ENCODE results near the gene ALDH5A1.

GRCh38 chr6:24583463-24584381 is 89.0 kb downstream of the ALDH5A1 start:
- TF ChIP-seq SMARCE1 (IDR thresholded peaks at IDR 0.05; ENCODE audit: borderline replicate concordance) (no peak), ZNF773 (CRISPR knock-in tag; IDR thresholded peaks at IDR 0.05; ENCODE audit: borderline replicate concordance) (no peak), MATR3 (CRISPR knock-in tag; IDR thresholded peaks at IDR 0.05) (no peak), GTF2F1 (IDR thresholded peaks at IDR 0.05; ENCODE audit: low read length) (no peak), SIN3A (IDR thresholded peaks at IDR 0.05; ENCODE audit: borderline replicate concordance, low read depth, low read length) (no peak), POLR2AphosphoS2 (IDR thresholded peaks at IDR 0.05; ENCODE audit: low read depth, low read length) (no peak), ZNF142 (CRISPR knock-in tag; IDR thresholded peaks at IDR 0.05) (no peak), ZNF431 (CRISPR knock-in tag; IDR thresholded peaks at IDR 0.05; ENCODE audit: borderline replicate concordance, low read depth) (no peak), EZH2 (conservative IDR thresholded peaks at IDR 0.05; ENCODE audit: low read depth, low read length) (no peak)

Data from HepG2 (cell line).